OCI-LY7 (cell line): ENCODE data around the gene AHCY.

ENCODE experiments used
- EZH2phosphoT487 ChIP-seq: fragments of 200-600 bp; sonication (generic); IDR thresholded peaks from 2 replicates; pipeline ENCODE4 v1.6.1; 2018; ENCODE audit warnings: low read depth, borderline replicate concordance, mild to moderate bottlenecking, mixed run types, antibody characterized with exemption, low read length, moderate library complexity, mixed read lengths
- TF ChIP-seq, protein P1 (sequence below): fragments of 200-600 bp; sonication (generic); conservative IDR thresholded peaks from 2 replicates; pipeline ENCODE4 v1.5.1; 2014; ENCODE audit warnings: mild to moderate bottlenecking, antibody characterized with exemption, low read length, moderate library complexity, mixed read lengths

DNA sequence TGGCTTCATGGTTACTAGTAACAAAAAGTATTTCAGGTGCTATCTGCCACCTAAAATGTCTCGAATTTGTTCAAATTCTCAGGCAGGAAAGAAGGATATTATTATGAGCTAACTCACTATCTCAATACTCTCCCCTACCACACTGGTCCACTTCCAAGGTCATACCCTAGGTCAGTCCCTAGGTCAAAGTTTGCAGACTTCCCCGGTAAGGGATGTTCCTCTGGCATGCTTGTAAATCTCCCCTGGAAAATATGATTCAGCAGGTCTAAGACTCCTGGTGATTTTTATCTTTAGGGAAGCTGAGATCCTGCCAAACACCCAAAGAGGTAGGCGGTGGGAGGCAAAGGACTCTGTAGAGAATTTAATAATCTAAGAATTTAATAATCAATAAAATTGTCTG, 6.7 kb downstream of the AHCY start:
- TF ChIP-seq, protein P1, sequence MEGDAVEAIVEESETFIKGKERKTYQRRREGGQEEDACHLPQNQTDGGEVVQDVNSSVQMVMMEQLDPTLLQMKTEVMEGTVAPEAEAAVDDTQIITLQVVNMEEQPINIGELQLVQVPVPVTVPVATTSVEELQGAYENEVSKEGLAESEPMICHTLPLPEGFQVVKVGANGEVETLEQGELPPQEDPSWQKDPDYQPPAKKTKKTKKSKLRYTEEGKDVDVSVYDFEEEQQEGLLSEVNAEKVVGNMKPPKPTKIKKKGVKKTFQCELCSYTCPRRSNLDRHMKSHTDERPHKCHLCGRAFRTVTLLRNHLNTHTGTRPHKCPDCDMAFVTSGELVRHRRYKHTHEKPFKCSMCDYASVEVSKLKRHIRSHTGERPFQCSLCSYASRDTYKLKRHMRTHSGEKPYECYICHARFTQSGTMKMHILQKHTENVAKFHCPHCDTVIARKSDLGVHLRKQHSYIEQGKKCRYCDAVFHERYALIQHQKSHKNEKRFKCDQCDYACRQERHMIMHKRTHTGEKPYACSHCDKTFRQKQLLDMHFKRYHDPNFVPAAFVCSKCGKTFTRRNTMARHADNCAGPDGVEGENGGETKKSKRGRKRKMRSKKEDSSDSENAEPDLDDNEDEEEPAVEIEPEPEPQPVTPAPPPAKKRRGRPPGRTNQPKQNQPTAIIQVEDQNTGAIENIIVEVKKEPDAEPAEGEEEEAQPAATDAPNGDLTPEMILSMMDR = no peak
- no peak for TF ChIP-seq EZH2phosphoT487
